Ovary (tissue), 1 donor: ENCODE results near the gene IRX4.

Experiments used
- EP300 ChIP-seq: sonication (generic); formaldehyde crosslinking; IDR thresholded peaks from one replicate; pipeline ENCODE4 v1.6.1; 2017; ENCODE audit warnings: antibody characterized with exemption
- POLR2A ChIP-seq: fragments of 450-650 bp; IDR thresholded peaks from one replicate; pipeline ENCODE4 v1.6.1; 2017; ENCODE audit warnings: antibody characterized with exemption, mild to moderate bottlenecking, moderate library complexity

DNA sequence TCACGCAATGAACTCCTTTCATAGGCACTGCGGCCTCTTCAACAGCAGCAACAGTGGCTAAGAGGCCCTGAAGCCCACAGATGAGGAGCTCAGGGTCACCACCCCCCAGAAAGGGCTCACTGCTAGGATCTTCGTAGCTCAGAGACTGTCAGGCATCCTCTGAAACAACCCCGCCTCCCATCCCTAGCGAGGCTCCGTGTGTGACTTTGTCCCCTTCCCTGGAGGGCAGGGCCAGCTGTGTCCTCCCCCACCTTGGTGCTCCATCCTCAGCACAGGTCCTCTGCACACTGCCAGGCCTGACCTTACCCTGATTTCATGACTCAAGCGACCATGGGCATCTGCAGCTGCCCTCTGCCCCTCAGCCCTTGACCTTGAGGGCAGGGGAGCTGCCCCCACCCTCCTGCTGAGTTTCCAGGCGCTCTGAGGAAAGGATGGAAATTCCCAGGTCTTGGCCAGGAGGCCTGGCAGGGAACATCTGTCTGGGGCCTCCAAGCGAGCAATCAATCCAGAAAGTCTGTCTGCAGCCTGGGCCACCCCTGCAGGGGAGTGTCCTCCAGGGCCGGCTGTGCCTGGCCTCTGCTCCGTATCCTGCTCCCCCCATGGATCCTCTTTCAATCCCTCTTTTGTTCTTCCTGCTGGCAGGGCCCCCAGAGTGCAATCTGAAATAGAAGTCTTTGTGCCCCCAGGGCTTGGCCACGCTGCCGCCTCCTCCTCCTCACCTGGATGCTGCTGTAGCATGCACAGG lies 6.8 kb upstream of the IRX4 start:
- no peak for TF ChIP-seq POLR2A
- no peak for TF ChIP-seq EP300
